ENCODE data around the gene HSPB2. TPM values are rescaled to one million over a fixed set of nuclear protein-coding genes. Genes with fewer than 3 reads are reported as not detected.

HSPB2 gene
- total and polyA plus RNA-seq, 2 of the 8 experiments (the other 6 are each of a cell fraction or from before 2014, with no cell fraction given): 0.32 to 0.86 TPM

GRCh38 chr11:111913031-111913861 lies 712 bp downstream of the HSPB2 start (continued):
- TF ChIP-seq ATF2 (IDR thresholded peaks at IDR 0.05; ENCODE audit: low read length) (no peak), SP4 (IDR thresholded peaks at IDR 0.05; ENCODE audit: low read length) (no peak), NANOG (IDR thresholded peaks at IDR 0.05; ENCODE audit: insufficient read depth, low read depth, low read length, poor library complexity, severe bottlenecking) (no peak), TEAD4 (IDR thresholded peaks at IDR 0.05; ENCODE audit: low read depth, low read length) (no peak)
